ENCODE data around the gene AGBL4.

- TF ChIP-seq CTCF (optimal IDR thresholded peaks at IDR 0.05 in 1 of 3, IDR thresholded peaks at IDR 0.05 in 1 of 3, conservative IDR thresholded peaks at IDR 0.05 in 1 of 3; ENCODE audit: extremely low read depth in 1 of 3, insufficient read depth in 2 of 3, low read length in 3 of 3) (no peak), EZH2 (IDR thresholded peaks at IDR 0.05; ENCODE audit: low read length) (no peak)
Observed at GRCh38 chr1:48704736-48705135, 1319.0 kb downstream of the AGBL4 start.

Data from keratinocyte (primary cell).